GM12891 (cell line): Measurements from ENCODE around the gene DPYSL3.

Experiments
- PAX5 ChIP-seq: IDR thresholded peaks from 2 replicates; pipeline ENCODE4 v1.6.1; 2011; ENCODE audit warnings: low read length, moderate library complexity, mild to moderate bottlenecking; ENCODE audit not compliant: insufficient read depth, severe bottlenecking
- POLR2A ChIP-seq: IDR thresholded peaks from 2 replicates; pipeline ENCODE4 v1.6.1; 2011; ENCODE audit warnings: low read depth, low read length, control low read depth
- POLR2AphosphoS5 ChIP-seq: IDR thresholded peaks from 2 replicates; pipeline ENCODE4 v1.6.1; 2011; ENCODE audit warnings: low read depth, low read length, control low read depth
- POU2F2 ChIP-seq: IDR thresholded peaks from 2 replicates; pipeline ENCODE4 v1.6.1; 2011; ENCODE audit warnings: low read depth, mild to moderate bottlenecking, control low read depth, low read length, moderate library complexity
- SPI1 ChIP-seq: IDR thresholded peaks from 2 replicates; pipeline ENCODE4 v1.6.1; 2011; ENCODE audit warnings: low read depth, low read length, control low read depth
- TAF1 ChIP-seq: IDR thresholded peaks from 2 replicates; pipeline ENCODE4 v1.6.1; 2011; ENCODE audit warnings: low read depth, low read length, control low read depth

DNA sequence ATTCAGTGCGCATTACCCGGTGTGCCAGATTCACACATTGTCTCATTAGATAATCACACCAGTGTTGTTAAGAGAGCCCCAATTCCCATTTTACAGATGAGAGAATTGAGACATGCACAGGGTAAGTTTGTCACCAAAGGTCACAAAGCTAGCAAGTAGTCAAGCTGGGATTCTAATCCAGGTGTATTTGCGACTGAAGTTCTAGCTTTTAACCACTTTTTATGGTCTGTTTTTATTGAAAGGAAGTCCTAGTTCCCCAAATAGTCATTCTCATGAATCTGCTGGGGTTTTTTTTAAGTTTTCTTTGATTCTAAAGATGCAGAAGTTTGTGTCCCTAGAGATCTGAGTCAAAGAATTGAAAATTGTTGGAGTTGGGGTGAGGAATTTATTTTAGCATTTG lies 136.5 kb downstream of the DPYSL3 start:
- TF ChIP-seq POLR2AphosphoS5: no peak
- no peak for TF ChIP-seq TAF1
- no peak for TF ChIP-seq POLR2A
- no peak for TF ChIP-seq SPI1
- TF ChIP-seq POU2F2: no peak
- no peak for TF ChIP-seq PAX5
